ENCODE results near the gene GNAS-AS1. TPM values are rescaled to one million over a fixed set of nuclear protein-coding genes. Genes with fewer than 3 reads are reported as not detected.

GNAS-AS1 gene
- total RNA-seq, 1 donor from 2014 or later = 4.9 TPM

DNA sequence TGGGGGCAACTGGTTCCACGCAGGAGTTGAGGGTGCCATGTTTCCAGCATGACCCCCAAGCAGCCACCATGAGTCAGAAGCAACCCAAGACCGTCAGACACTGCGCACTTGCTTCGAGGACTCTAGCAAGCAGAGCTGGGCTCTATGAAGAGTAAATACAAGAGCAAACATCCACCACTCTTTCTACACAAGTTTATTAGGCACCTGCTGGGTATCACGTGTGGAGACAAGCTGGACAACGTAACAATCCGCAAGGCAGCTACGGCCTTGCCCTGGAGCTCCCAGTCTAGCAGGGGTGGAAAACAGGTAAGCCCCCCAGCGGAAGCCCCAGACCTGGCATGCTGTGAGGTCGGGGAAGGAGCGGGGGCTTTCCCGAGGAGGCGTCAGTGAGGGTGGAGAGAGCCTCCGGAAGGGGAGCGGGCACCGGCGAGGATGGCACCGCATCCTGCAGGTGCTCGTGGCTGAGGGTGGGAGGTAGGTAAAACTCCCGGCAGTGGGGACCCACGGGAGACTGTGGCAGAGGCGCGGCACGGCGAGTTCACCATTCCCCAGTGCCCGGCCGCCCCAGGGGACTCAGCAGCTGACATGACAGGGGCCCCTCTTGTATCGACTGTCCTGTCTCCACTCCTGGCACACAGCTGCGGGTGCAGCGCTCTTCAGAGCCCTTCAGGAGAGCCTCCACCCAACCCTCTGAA lies 33.6 kb downstream of the GNAS-AS1 start:
- TF ChIP-seq, protein P1, sequence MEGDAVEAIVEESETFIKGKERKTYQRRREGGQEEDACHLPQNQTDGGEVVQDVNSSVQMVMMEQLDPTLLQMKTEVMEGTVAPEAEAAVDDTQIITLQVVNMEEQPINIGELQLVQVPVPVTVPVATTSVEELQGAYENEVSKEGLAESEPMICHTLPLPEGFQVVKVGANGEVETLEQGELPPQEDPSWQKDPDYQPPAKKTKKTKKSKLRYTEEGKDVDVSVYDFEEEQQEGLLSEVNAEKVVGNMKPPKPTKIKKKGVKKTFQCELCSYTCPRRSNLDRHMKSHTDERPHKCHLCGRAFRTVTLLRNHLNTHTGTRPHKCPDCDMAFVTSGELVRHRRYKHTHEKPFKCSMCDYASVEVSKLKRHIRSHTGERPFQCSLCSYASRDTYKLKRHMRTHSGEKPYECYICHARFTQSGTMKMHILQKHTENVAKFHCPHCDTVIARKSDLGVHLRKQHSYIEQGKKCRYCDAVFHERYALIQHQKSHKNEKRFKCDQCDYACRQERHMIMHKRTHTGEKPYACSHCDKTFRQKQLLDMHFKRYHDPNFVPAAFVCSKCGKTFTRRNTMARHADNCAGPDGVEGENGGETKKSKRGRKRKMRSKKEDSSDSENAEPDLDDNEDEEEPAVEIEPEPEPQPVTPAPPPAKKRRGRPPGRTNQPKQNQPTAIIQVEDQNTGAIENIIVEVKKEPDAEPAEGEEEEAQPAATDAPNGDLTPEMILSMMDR (IDR thresholded peaks at IDR 0.05; ENCODE audit: unreplicated experiment) = no peak
- no peak for DNase-seq (ENCODE audit: low spot score)
- Mint-ChIP-seq H3K4me3 (ENCODE audit: unreplicated experiment) (no peak overlapping the region), H3K4me1 (ENCODE audit: unreplicated experiment) (peaks cover 11% of the 10 kb centered on the region), H3K9me3 (ENCODE audit: unreplicated experiment) (no peaks in the 10 kb centered on the region), H3K36me3 (ENCODE audit: low read depth, unreplicated experiment) (peaks cover 19% of the 10 kb centered on the region), H3K27me3 (ENCODE audit: unreplicated experiment) (peaks cover 14% of the 10 kb centered on the region), H3K27ac (ENCODE audit: unreplicated experiment) (no peak overlapping the region)

DNA sequence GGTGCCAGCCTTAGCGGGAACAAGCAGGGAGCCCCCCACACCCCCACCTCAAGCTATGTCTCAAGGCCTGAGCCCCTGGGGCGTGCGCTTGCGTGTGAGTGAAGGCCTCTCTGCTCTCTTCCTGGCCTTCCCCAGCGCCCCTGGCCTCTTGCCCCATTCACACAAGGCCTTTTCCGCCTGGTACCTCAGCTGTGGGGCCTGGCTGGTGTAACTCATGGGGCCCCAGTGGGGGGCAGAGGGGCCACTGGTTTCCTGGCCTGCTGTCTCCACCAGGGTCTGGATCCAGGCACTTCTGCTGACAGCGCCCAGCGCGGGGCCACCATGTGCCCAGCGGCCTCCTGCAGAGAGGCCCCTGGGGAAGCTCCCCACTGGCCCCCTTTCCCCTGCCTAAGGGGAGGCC lies 34.7 kb downstream of the GNAS-AS1 start:
- Mint-ChIP-seq H3K27me3 (ENCODE audit: unreplicated experiment) (peaks cover 17% of the 10 kb centered on the region), H3K4me3 (ENCODE audit: unreplicated experiment) (no peak overlapping the region), H3K9me3 (ENCODE audit: unreplicated experiment) (no peaks in the 10 kb centered on the region)

DNA sequence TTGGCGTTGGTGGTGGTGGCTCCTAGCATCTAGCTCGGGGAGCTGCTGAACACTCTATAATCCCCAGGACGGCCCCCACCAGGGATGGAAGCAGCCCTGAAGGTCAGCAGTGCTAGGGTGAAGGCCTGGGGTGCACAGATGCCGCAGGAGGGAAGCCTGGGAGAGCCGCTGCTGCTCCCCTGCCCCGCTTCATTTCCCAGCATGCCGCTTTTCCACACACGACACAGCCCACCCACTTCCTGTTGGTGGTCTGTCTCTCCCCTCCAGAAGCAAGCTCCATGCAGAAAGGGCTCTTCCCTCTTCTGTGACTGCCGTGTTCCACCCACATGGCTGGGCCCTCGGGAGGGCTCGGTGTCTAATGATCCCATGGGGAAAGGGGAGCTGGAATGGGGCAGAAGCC lies 35.3 kb downstream of the GNAS-AS1 start:
- H3K27ac Mint-ChIP-seq (ENCODE audit: unreplicated experiment) = no peak overlapping the region
- no peak overlapping the region for H3K4me3 Mint-ChIP-seq (ENCODE audit: unreplicated experiment)
- H3K4me1 Mint-ChIP-seq (ENCODE audit: unreplicated experiment) = no peaks in the 10 kb centered on the region
- peaks cover 9% of the 10 kb centered on the region for H3K36me3 Mint-ChIP-seq (ENCODE audit: low read depth, unreplicated experiment)
- DNase-seq (ENCODE audit: low spot score) = no peak
- no peaks in the 10 kb centered on the region for H3K9me3 Mint-ChIP-seq (ENCODE audit: unreplicated experiment)
- H3K27me3 Mint-ChIP-seq (ENCODE audit: unreplicated experiment) = peaks cover 16% of the 10 kb centered on the region
- TF ChIP-seq, protein P1 (IDR thresholded peaks at IDR 0.05; ENCODE audit: unreplicated experiment) = no peak

More for the DNA sequence above, 34.7 kb downstream of the GNAS-AS1 start:
- DNase-seq (ENCODE audit: low spot score) = no peak
- no peak overlapping the region for H3K27ac Mint-ChIP-seq (ENCODE audit: unreplicated experiment)
- H3K4me1 Mint-ChIP-seq (ENCODE audit: unreplicated experiment) = peaks cover 6% of the 10 kb centered on the region
- H3K36me3 Mint-ChIP-seq (ENCODE audit: low read depth, unreplicated experiment) = peaks cover 15% of the 10 kb centered on the region
- TF ChIP-seq, protein P1 (IDR thresholded peaks at IDR 0.05; ENCODE audit: unreplicated experiment) = no peak

DNA sequence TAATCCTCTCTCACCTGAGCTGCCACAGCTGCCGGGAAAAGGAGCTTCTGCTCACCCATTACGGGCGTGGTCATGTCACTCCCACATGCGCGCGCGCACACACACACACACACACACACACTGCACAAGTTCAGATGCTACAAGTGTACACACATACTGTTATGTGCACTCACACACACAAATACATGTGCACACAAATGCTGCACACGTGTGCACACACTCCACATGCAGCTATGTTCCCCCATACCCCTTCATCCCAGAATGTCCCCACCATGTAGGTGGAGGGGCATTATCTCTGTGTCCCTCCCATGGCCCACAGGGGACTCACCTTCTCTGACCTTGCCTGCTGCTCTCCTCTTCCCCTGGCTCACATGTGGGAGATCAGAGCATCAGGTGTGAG lies 37.3 kb downstream of the GNAS-AS1 start:
- Mint-ChIP-seq H3K27me3 (ENCODE audit: unreplicated experiment) (peaks cover 14% of the 10 kb centered on the region), H3K9me3 (ENCODE audit: unreplicated experiment) (no peaks in the 10 kb centered on the region), H3K4me1 (ENCODE audit: unreplicated experiment) (no peaks in the 10 kb centered on the region), H3K4me3 (ENCODE audit: unreplicated experiment) (no peak overlapping the region), H3K36me3 (ENCODE audit: low read depth, unreplicated experiment) (peaks cover 5% of the 10 kb centered on the region), H3K27ac (ENCODE audit: unreplicated experiment) (no peak overlapping the region)
- TF ChIP-seq, protein P1 (IDR thresholded peaks at IDR 0.05; ENCODE audit: unreplicated experiment) = no peak
- DNase-seq (ENCODE audit: low spot score) = no peak

DNA sequence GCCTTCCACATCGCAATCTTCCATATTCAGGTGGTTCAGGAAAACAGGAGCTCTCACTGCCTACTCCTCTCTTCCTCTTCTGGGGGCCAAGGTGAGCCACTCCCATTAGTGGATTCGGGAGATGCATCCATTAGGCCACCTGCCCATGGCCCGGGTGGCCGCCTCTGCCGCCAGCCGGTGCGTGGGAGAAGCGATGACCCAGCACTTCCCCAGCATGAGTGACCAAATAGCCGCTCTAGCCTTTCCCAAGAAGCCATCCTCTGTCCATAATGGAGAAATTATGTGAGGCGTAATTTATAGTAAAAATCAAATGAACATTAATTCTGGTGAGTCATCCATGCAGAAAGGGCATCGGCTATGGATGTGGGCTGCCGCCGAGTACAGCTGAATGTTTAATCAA lies 39.4 kb downstream of the GNAS-AS1 start:
- no peak overlapping the region for H3K4me3 Mint-ChIP-seq (ENCODE audit: unreplicated experiment)
- H3K4me1 Mint-ChIP-seq (ENCODE audit: unreplicated experiment) = no peaks in the 10 kb centered on the region
- H3K9me3 Mint-ChIP-seq (ENCODE audit: unreplicated experiment) = no peaks in the 10 kb centered on the region
- no peaks in the 10 kb centered on the region for H3K36me3 Mint-ChIP-seq (ENCODE audit: low read depth, unreplicated experiment)
- TF ChIP-seq, protein P1 (IDR thresholded peaks at IDR 0.05; ENCODE audit: unreplicated experiment) = no peak
- peaks cover 2% of the 10 kb centered on the region for H3K27me3 Mint-ChIP-seq (ENCODE audit: unreplicated experiment)
- no peak overlapping the region for H3K27ac Mint-ChIP-seq (ENCODE audit: unreplicated experiment)
- no peak for DNase-seq (ENCODE audit: low spot score)
